PFSK-1 (cell line): ENCODE results near the gene PLRG1.

ENCODE experiments used
- POLR2AphosphoS5 ChIP-seq: IDR thresholded peaks from 2 replicates; pipeline ENCODE4 v1.6.1; 2012; ENCODE audit warnings: low read depth, mild to moderate bottlenecking, control low read depth, low read length, moderate library complexity
- SIN3A ChIP-seq: IDR thresholded peaks from 2 replicates; pipeline ENCODE4 v1.6.1; 2012; ENCODE audit warnings: mild to moderate bottlenecking, low read length, moderate library complexity, borderline replicate concordance; ENCODE audit not compliant: insufficient read depth

DNA sequence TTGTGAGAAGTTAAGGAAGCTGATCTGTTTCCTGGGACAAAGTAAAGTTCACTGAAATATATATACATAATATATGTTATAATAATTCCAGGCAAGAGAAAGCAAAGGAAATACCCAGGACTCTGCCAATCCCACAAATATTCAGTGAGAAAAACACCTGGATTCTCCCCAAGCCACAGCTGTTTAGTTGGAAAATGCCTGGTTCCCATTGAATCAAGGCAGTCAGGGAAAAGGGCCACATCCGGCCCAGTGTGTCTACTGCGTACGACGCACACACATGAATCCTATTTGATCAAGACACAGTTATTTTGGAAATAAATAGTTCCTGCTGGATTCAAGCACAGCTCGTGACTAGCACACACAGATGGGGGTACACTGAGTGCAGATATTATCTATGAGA lies 52.3 kb downstream of the PLRG1 start:
- TF ChIP-seq SIN3A (no peak), POLR2AphosphoS5 (no peak)
